Esophagus muscularis mucosa (tissue), 2 donors: ENCODE data around the gene NTSR1.

Source experiments
- EP300 ChIP-seq: sonication (generic); formaldehyde crosslinking; IDR thresholded peaks from one replicate; pipeline ENCODE4 v1.6.1; 2017; ENCODE audit warnings: antibody characterized with exemption
- POLR2A ChIP-seq: fragments of 450-650 bp; IDR thresholded peaks from one replicate; pipeline ENCODE4 v1.6.1; 2017; ENCODE audit warnings: antibody characterized with exemption, moderate library complexity, mild to moderate bottlenecking, low read depth

GRCh38 chr20:62772990-62773844 lies 64.6 kb downstream of the NTSR1 start:
- TF ChIP-seq EP300 (no peak), POLR2A (no peak)
